ENCODE measurements around the gene LUC7L. TPM values are rescaled to one million over a fixed set of nuclear protein-coding genes. Genes with fewer than 3 reads are reported as not detected.
A peak's percentile ranks its signal among the peaks of the same experiment; 100 is the strongest.

The LUC7L gene
- total and polyA plus RNA-seq, 2 of the 8 experiments (the other 6 are each of a cell fraction or from before 2014, with no cell fraction given) = 49.7 to 129 TPM

DNA sequence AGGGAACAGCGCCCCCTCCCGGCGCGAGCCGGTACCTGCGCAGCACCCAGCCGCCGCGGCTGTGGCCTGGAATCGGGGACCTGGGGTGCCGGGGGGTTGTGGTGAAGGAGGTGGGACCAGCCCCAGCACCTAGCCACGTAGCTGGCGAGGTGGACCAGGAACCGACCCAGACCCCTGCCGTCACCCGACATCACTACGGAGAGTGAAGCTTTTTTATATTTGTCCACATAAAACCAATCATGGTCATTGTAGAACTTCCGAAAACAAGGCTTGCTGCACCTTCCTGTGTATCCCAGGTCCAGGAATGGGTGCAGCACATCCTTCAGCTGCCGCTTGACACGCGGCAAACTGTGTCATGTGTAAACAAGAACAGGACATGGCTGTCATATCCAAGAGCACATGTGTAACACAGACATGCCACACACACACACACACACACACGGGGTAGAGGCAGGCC lies 47.7 kb downstream of the LUC7L start (continued):
- TF ChIP-seq, protein P1, sequence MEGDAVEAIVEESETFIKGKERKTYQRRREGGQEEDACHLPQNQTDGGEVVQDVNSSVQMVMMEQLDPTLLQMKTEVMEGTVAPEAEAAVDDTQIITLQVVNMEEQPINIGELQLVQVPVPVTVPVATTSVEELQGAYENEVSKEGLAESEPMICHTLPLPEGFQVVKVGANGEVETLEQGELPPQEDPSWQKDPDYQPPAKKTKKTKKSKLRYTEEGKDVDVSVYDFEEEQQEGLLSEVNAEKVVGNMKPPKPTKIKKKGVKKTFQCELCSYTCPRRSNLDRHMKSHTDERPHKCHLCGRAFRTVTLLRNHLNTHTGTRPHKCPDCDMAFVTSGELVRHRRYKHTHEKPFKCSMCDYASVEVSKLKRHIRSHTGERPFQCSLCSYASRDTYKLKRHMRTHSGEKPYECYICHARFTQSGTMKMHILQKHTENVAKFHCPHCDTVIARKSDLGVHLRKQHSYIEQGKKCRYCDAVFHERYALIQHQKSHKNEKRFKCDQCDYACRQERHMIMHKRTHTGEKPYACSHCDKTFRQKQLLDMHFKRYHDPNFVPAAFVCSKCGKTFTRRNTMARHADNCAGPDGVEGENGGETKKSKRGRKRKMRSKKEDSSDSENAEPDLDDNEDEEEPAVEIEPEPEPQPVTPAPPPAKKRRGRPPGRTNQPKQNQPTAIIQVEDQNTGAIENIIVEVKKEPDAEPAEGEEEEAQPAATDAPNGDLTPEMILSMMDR (IDR thresholded peaks at IDR 0.05; ENCODE audit: control extremely low read depth in 1 of 3, insufficient read depth in 1 of 3, low read depth in 1 of 3, low read length in 3 of 3) = peak; percentile 88 to 92 (median 91)
- TF ChIP-seq EP300 (IDR thresholded peaks at IDR 0.05; ENCODE audit: borderline replicate concordance in 1 of 2, low read depth in 2 of 2, low read length in 2 of 2) (0 out of 3 replicates have a peak, but pooled peaks of 1 of the 2 experiments have one; percentile 6), POU5F1 (IDR thresholded peaks at IDR 0.05; ENCODE audit: low read depth, low read length) (no peak), BRCA1 (IDR thresholded peaks at IDR 0.05; ENCODE audit: low read depth, low read length) (no peak), RNF2 (IDR thresholded peaks at IDR 0.05; ENCODE audit: borderline replicate concordance, low read depth, low read length, missing control alignments, poor library complexity, severe bottlenecking) (no peak)
